VCaP (cell line): ENCODE data around the gene TBC1D10A.

Experiments used
- H3K27ac ChIP-seq: fragments of 450-650 bp; 2 replicates; pipeline ENCODE4 v1.5.1; 2017
- TF ChIP-seq, protein P1 (sequence below): fragments of 450-650 bp; conservative IDR thresholded peaks from 2 replicates; pipeline ENCODE4 v1.5.1; 2017; ENCODE audit warnings: mild to moderate bottlenecking, moderate library complexity

TBC1D10A gene

DNA sequence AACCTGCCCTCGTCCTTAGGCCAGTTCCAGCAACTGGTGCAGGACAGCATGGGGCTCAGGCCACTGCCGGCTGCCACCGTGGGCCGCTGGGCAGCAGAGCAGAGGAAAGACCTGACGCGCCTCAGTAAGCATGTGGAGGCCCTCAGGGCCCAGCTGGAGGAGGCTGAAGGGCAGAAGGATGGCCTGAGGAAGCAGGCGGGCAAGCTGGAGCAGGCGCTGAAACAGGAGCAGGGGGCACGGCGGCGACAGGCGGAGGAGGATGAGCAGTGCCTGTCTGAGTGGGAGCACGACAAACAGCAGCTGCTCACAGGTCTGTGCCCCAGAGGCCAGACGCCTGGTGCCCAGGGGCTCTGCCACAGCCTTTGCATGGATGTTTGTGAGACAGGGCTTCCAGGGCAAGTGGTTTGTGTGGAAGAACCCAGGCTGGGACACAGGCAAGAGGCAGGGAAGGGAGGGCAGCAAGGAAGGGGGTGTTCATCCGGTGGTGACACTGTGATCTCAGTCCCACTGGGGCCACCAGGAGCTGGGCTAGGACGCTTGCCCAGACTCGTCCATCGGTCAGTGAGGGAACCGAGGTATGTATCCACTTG is 44.0 kb upstream of the TBC1D10A start:
- H3K27ac ChIP-seq: no peak overlapping the region
- TF ChIP-seq, protein P1, sequence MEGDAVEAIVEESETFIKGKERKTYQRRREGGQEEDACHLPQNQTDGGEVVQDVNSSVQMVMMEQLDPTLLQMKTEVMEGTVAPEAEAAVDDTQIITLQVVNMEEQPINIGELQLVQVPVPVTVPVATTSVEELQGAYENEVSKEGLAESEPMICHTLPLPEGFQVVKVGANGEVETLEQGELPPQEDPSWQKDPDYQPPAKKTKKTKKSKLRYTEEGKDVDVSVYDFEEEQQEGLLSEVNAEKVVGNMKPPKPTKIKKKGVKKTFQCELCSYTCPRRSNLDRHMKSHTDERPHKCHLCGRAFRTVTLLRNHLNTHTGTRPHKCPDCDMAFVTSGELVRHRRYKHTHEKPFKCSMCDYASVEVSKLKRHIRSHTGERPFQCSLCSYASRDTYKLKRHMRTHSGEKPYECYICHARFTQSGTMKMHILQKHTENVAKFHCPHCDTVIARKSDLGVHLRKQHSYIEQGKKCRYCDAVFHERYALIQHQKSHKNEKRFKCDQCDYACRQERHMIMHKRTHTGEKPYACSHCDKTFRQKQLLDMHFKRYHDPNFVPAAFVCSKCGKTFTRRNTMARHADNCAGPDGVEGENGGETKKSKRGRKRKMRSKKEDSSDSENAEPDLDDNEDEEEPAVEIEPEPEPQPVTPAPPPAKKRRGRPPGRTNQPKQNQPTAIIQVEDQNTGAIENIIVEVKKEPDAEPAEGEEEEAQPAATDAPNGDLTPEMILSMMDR: no peak

DNA sequence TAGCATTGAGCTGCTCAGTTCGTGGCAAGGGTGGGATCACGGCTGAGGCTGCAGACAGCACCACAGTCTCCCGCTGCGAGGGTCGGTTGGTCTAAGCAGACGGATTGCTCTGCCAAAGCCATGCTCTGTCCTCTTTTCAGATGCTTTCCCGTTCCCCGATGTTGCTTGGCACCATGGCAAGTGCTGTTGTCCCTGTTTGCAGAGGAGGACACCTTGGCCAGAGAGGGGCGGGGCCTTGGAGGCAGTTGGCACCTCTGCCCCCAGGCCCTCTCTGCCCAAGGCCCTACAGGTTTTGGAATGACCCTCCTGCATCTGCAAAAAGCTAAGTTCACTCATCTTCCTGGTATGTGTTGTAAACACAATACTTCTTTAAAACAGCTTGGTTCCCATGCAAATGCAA is 41.7 kb upstream of the TBC1D10A start:
- TF ChIP-seq, protein P1: no peak
- no peak overlapping the region for H3K27ac ChIP-seq

DNA sequence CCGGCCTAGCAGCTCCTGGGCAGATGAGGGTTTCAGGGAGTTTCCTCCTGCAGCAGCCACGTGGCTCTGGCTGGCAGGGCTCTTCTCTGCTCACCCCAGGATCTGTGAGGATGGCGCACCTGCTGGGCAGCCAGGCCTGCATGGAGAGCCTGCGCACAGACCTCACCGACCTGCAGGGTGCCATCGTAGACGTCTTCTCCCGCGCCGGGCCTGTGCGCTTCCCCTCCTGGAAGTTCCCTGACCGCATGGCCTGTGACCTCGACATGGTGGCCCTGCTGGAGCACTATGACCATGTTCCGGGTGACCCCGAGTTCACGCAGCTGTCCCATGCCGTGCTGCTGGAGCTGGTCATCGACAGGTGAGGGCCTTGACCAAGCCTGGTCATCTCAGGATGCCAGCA is 39.1 kb upstream of the TBC1D10A start:
- TF ChIP-seq, protein P1: no peak
- no peak overlapping the region for H3K27ac ChIP-seq

DNA sequence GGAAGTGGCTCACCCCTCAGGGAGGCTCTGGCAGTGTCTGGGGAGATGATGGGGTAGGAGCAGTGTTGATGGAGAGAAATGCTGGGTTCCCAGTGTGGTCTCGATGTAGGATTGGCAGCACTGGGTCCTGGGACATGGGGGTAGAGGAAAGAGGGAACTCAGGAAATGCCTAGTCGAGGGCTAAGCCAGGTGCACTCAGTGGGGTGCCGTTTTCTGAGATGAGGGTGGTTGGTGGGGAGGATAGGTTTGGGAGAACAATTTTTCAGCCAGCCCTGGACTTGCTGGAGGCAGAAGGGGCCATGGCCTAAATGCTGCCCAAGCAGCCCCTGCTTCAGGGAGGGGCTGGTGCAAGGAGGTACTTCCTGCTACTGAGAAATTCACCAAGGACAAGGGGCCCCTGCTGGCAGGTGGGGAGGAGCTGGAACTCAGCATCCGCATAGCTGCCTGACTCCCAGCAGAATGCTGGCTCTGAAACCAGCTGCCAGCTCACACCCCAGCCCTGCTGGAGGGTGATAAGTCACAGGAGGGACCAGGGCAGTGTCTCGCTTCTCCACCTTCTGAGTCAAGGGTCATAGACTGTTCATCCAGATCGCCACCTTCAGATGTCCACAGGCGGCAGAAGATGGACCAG is 36.0 kb upstream of the TBC1D10A start:
- no peak overlapping the region for H3K27ac ChIP-seq
- TF ChIP-seq, protein P1: no peak

DNA sequence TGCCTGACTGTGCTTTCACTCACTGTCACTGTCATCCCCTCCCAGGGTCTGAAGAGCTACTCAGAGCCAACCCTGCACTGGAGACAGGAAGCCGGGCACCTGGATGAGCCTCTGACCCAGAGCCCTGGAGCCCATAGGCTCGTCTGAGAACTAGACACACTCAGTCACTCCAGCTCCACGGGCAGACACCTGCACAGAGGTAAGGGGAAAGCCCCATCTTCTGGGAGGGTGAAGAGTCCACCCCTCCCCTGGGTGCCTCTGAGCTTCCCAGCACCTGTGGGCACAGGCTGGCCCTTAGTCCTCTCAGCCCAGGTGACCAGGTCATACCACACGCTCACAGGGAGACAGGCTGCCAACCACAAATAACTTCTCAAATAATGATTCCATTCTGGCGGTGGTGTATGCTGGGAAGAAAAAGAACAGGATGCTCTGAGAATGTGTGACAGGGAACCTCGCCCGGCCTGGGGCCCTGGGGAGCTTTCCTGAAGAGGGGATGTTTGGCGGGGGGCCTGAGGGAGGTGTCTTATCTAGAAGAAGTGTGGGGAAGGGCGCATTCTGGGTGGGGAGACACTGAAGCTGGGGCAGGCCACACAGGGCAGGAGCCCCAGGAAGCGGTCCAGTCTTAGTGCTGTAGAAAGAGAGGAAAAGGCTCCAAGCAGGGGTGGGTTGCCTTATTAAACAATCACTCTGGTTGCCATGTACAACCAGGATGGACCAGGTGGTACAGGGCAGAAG is 35.3 kb upstream of the TBC1D10A start:
- TF ChIP-seq, protein P1: no peak

DNA sequence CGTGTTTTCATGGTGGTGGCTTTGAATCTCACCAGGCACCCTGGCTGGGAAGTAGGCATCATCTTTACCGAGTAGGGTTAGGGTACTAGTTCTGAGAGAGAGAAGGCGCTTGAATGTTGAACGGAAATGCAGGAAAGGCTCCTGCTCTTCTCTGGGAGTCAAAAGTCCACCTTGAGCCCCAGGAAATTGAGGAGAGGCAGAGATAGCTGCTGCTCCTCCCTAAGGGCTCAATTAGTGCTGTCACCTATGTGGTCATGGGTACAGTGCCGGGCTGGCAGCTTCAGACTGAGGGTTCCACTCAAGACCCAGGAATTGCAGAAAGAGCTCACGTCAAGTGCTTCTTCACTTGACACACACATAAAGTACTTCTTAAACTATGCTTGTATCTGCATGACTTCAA is 31.8 kb upstream of the TBC1D10A start:
- no peak overlapping the region for H3K27ac ChIP-seq
- TF ChIP-seq, protein P1: no peak

More for the DNA sequence above, 35.3 kb upstream of the TBC1D10A start:
- H3K27ac ChIP-seq: no peak overlapping the region

DNA sequence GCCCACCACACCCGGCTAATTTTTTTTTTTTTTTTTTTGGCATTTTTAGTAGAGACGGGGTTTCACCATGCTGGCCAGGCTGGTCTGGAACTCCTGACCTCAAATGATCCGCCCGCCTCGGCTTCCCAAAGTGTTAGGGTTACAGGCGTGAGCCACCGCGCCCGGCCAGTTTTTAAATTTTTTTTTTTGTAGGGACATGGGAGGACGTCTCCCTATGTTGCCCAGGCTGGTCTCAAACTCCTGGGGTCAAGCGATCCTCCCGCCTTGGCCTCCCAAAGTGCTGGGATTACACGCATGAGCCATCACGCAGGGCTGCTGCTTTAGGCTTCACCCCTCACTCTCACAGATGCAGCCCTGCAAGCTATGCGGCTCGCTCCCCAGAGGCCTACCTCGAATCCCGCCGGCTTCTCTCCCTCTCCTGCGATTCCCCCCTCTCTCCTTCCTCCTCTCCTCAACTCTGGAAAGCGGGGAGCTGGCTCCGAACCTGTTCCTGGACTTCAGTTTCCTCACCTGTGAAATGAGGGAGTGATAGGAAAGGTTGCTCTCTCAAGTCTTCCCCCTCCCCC is 31.0 kb upstream of the TBC1D10A start:
- peak overlapping the region; percentile 92; the same call in 1 of the 2 replicates for H3K27ac ChIP-seq
- TF ChIP-seq, protein P1: no peak
